Chondrocyte (in vitro differentiated cells): ENCODE data around the gene NFIA. TPM values are rescaled to one million over a fixed set of nuclear protein-coding genes. Genes with fewer than 3 reads are reported as not detected.

ENCODE experiments used
- DNase-seq: peaks from one replicate; pipeline ENCODE4 v3.0.0; 2021; ENCODE audit warnings: mixed read lengths, low spot score
- H3K27ac Mint-ChIP-seq: one replicate; pipeline ENCODE4 v1.8.0; 2021; ENCODE audit warnings: mild to moderate bottlenecking, moderate library complexity, mixed read lengths; ENCODE audit not compliant: unreplicated experiment
- H3K27me3 Mint-ChIP-seq: 2 replicates; pipeline ENCODE4 v1.8.0; 2021; ENCODE audit warnings: low read depth, mixed read lengths
- H3K36me3 Mint-ChIP-seq: 2 replicates; pipeline ENCODE4 v1.8.0; 2021; ENCODE audit warnings: low read depth, mixed read lengths
- H3K4me1 Mint-ChIP-seq: 2 replicates; pipeline ENCODE4 v1.8.0; 2021; ENCODE audit warnings: low read depth, mild to moderate bottlenecking, mixed read lengths
- H3K4me3 Mint-ChIP-seq: one replicate; pipeline ENCODE4 v1.8.0; 2021; ENCODE audit warnings: mild to moderate bottlenecking, moderate library complexity, mixed read lengths; ENCODE audit not compliant: unreplicated experiment
- H3K9me3 Mint-ChIP-seq: 2 replicates; pipeline ENCODE4 v1.8.0; 2021; ENCODE audit warnings: low read depth, mixed read lengths
- total RNA-seq: library from RNA; stranded (reverse); gene quantifications from 3 replicates; pipeline ENCODE4 v1.2.1, GENCODE V29; 2021
- TF ChIP-seq, protein P1 (sequence below): fragments of 200-600 bp; sonication (generic); IDR thresholded peaks from 2 replicates; pipeline ENCODE4 v1.5.0; 2021; ENCODE audit warnings: antibody characterized with exemption, mild to moderate bottlenecking, moderate library complexity

The NFIA gene
- total RNA-seq, 1 donor from 2014 or later = 43.0 TPM

DNA sequence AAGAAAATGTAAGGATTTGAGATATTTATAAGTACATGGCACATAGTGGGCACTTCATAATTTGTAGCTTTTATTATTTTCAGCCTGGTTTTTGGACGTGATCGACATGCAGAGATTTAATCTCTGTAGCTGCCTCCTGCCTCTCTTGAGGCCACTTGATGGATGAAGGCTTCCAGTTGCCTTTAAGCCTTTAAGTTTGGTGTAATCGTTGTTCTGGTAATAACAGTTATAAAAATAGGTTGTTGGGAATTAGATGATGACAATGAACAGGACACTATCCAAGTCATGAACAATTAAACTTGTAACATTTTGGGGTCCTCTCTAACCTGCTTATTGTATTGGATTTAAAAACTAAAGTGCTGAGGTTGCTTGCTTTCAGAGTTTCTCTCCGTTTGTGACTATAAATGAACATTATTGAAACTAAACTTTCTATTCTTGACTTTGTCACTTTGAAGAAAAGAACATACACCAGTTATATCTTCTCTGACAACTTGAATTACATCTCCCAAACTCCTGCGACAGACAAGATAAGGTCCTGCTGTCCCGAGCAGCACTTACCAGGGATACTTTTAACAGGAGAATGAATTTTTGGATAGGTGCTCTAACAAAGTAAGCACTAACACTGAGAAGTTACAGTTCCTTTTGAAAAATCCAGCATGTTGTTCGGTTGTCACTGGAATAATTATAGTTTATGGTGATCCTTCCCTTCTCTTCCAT is 295.0 kb downstream of the NFIA start:
- TF ChIP-seq, protein P1, sequence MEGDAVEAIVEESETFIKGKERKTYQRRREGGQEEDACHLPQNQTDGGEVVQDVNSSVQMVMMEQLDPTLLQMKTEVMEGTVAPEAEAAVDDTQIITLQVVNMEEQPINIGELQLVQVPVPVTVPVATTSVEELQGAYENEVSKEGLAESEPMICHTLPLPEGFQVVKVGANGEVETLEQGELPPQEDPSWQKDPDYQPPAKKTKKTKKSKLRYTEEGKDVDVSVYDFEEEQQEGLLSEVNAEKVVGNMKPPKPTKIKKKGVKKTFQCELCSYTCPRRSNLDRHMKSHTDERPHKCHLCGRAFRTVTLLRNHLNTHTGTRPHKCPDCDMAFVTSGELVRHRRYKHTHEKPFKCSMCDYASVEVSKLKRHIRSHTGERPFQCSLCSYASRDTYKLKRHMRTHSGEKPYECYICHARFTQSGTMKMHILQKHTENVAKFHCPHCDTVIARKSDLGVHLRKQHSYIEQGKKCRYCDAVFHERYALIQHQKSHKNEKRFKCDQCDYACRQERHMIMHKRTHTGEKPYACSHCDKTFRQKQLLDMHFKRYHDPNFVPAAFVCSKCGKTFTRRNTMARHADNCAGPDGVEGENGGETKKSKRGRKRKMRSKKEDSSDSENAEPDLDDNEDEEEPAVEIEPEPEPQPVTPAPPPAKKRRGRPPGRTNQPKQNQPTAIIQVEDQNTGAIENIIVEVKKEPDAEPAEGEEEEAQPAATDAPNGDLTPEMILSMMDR = no peak
- Mint-ChIP-seq H3K36me3 (no peaks in the 10 kb centered on the region), H3K27me3 (no peaks in the 10 kb centered on the region), H3K9me3 (no peaks in the 10 kb centered on the region), H3K27ac (no peak overlapping the region), H3K4me1 (peaks cover 23% of the 10 kb centered on the region), H3K4me3 (no peak overlapping the region)
- no peak for DNase-seq

GRCh38 chr1:61378494-61379180 is 296.3 kb downstream of the NFIA start:
- Mint-ChIP-seq H3K27me3 (no peaks in the 10 kb centered on the region), H3K27ac (no peak overlapping the region), H3K9me3 (no peaks in the 10 kb centered on the region), H3K4me1 (peaks cover 23% of the 10 kb centered on the region), H3K36me3 (peaks cover 4% of the 10 kb centered on the region), H3K4me3 (no peak overlapping the region)
- DNase-seq = no peak
- TF ChIP-seq, protein P1 = no peak

DNA sequence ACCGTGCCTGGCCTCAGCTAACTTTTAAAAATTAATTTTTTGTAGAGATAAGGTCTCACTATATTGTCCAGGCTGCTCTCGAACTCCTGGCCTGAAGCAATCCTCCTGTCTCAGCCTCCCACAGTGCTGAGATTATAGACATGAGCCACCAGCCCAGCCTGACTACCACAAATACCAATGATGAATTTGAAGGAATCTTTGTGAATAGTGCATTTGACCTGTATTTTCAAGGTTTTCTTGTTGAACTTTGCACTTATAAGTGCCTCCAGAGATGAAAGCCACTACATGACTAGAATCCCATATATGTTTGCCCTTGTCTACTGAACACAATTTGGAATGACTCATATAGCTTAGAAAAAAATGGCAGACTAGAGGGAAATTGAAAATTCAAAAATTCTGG is 297.3 kb downstream of the NFIA start:
- H3K27me3 Mint-ChIP-seq = no peaks in the 10 kb centered on the region
- no peak for DNase-seq
- H3K4me3 Mint-ChIP-seq = no peak overlapping the region
- no peaks in the 10 kb centered on the region for H3K9me3 Mint-ChIP-seq
- H3K36me3 Mint-ChIP-seq = peaks cover 7% of the 10 kb centered on the region
- no peak overlapping the region for H3K27ac Mint-ChIP-seq
- TF ChIP-seq, protein P1 = no peak
- peaks cover 23% of the 10 kb centered on the region for H3K4me1 Mint-ChIP-seq

DNA sequence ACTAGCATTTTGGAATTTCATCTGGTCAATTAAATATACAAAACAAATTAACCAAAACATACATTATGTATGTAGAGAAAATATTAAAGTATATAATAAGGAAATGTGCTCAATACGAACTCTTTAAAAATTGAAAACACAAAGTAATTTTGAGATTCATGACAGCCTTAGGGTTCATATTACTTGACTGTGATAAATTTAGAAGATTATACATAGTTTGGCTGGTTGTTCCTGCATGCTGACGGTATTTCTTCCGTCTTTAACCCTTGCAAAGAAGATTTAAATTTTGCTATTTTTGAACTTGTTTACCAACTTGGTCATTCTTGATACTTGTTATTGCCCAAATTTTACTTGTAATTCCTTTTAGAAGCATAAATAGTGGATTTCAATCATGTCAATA is 298.2 kb downstream of the NFIA start:
- Mint-ChIP-seq H3K4me3 (no peak overlapping the region), H3K4me1 (peaks cover 23% of the 10 kb centered on the region), H3K36me3 (peaks cover 7% of the 10 kb centered on the region), H3K9me3 (no peaks in the 10 kb centered on the region), H3K27ac (no peak overlapping the region), H3K27me3 (no peaks in the 10 kb centered on the region)
- TF ChIP-seq, protein P1 = no peak
- DNase-seq = no peak

DNA sequence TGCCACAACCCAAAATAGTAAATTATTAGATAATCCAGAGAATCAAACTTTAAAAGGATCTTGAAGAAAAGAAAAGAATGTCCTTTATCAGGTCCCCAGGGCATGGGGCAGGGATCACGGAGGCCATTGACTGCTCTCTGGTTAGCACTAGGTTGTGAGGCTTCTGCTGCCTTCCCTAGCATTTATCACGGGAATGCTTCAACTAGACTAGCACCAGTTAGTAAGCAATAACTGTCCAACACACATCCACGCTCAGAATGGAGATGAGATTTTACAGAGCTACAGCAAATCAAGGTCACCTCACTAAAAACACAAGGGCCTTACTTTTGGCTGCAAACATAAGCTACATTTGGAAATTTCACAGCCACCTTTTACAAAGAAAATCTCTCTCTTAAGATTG is 304.0 kb downstream of the NFIA start:
- Mint-ChIP-seq H3K36me3 (peaks cover 26% of the 10 kb centered on the region), H3K27me3 (no peaks in the 10 kb centered on the region), H3K9me3 (peaks cover 5% of the 10 kb centered on the region), H3K4me3 (no peak overlapping the region), H3K4me1 (peaks cover 44% of the 10 kb centered on the region), H3K27ac (no peak overlapping the region)
- TF ChIP-seq, protein P1 = no peak
- no peak for DNase-seq
